C1 segment of cervical spinal cord (tissue), 14 donors: Measurements from ENCODE around the gene EMP2.

Experiments used
- DNase-seq, 14 donors: peaks; one replicate each; lab custom pipeline; 2025; lab: John Stamatoyannopoulos, UW

EMP2 gene

GRCh38 chr16:10490141-10490540, 90.3 kb downstream of the EMP2 start:
- DNase-seq, result no peak

- no peak for DNase-seq
Measured at GRCh38 chr16:10485698-10486382, 94.6 kb downstream of the EMP2 start.

- DNase-seq, result no peak
Measured at GRCh38 chr16:10485159-10485558, 95.2 kb downstream of the EMP2 start.

GRCh38 chr16:10480151-10480550, 100.2 kb downstream of the EMP2 start:
- DNase-seq, result no peak
